NCI-H128 (cell line): ENCODE measurements around the gene THSD4.
"Not testable (repeated sequence)": the region's sequence is repeated elsewhere in the genome, so short reads cannot be mapped to it uniquely, and the experiment has no call there.

Experiments
- DNase-seq: peaks from one replicate; lab custom pipeline; 2025; ENCODE audit not compliant: unreplicated experiment; lab: John Stamatoyannopoulos, UW

The THSD4 gene

GRCh38 chr15:71319424-71319823 lies 204.2 kb downstream of the THSD4 start:
- DNase-seq, result not testable (repeated sequence)

DNA sequence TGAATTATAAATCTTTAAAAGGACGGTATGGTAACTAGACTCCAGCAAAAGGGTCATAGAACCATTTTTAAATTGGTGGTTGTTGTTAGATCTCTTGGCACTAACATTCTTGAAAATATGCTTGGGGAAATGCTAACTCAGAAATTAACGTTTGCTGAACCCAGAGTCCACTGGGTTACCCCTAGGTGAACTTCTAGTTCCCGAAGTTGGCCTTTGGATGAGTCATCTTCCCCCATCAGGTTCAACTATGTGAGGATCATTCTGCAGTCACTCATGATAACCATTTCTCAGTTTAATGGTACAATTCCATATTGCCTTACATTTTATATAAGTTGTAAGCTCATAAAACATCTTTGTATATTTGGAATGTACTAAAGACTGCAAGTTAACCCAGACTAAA lies 204.7 kb downstream of the THSD4 start:
- no peak for DNase-seq

DNA sequence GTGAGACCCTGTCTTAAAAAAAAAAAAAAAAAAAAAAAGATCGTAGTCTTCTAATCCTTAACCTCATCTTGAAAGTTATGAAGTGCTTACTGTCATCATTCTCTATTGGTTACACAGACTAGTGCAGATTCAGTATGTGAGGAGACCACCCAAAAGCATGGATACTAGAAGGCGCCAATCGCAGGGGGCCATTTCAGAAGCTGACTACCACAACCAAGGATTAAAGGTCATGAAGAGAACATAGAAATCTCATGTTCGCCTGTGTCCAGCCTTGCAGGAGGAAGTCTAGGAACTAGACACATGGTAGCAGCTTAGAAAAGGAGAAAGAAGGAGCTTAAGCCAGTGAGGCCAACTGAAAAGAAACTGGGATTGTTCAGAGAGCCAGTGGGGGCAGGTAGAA lies 207.8 kb downstream of the THSD4 start:
- DNase-seq, result no peak

DNA sequence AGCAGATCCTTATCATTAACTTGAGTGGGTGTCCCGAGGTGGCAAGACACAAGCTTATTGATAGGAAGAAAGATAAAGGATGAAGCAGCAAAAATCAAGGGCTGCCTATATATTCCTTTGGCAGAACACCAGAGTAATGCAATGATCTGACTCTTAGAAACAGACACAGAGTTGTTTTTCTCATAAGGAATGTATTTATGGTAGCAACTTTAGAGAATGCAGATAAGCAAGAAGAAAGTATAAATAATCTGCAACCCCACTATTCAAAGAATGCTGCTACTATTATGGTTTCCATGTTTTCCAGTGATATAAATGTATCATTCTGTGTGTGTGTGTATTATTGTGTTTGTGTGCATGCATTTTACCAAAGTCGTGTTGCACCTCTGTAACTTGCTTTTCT lies 208.3 kb downstream of the THSD4 start:
- DNase-seq, result no peak

GRCh38 chr15:71325481-71325880 lies 210.2 kb downstream of the THSD4 start:
- no peak for DNase-seq

- DNase-seq, result no peak
These were observed 213.2 kb downstream of the THSD4 start for GRCh38 chr15:71328453-71328852.

GRCh38 chr15:71329041-71329440 lies 213.8 kb downstream of the THSD4 start:
- no peak for DNase-seq

DNA sequence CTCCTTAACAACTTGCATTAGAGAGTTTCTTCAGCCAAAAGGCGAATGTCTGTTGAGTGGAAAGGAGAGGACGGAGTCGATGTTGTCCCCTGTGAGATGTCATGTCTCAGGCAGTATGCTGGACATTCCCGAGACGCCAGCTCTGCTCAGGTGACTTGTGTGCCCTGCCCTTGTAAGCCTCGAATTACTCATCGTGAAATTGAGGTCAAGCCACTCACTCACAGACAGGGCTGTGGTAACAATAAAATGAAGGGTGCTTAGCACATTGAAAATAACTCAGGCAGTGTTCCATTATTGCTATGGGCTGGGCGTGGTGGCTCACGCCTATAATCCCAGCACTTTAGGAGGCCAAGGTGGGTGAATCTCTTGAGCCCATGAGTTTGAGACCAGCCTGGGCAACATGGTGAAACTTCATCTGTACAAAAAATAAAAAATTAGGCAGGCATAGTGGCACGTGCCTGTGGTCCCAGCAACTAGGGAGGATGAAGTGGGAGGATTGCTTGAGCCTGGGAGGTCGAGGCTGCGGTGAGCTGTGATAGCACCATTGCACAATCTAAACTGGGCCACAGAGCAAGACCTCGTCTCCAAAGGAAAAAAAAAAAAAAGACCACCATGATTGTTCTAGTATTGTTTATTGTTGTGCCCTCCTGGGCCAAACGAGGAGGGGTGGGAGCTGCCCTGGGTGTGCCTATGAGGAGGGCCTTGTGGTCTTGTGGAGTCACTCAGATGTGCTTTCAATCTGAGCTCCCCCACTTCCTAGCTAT lies 214.4 kb downstream of the THSD4 start:
- no peak for DNase-seq

DNA sequence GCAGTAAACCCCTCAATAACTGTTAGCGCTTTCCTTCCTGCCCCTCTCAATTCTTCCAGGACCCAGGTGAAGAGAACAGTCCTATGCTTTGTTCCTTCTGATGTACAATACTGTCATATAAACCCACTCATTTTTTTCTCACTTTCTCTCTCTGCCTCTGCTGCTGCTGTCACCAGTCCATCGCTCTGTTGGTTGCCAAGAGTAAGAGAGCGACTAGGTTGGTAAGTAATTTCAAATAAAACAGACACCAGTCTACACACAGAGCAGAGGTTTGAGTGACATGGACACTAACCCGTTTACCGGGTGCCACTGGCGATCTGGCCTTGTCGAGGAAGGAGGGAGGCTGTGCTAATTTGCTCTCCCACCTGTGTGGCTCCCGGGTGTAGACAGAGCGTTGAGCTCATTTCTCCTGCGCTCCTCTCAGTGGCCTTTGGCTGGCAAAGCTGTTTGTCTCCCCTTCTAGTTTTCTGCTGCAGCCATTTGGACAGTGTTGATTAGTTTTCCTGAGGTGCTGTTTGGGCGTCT lies 215.4 kb downstream of the THSD4 start:
- no peak for DNase-seq

GRCh38 chr15:71331173-71331572 lies 215.9 kb downstream of the THSD4 start:
- no peak for DNase-seq

GRCh38 chr15:71332431-71333004 lies 217.2 kb downstream of the THSD4 start:
- no peak for DNase-seq

DNA sequence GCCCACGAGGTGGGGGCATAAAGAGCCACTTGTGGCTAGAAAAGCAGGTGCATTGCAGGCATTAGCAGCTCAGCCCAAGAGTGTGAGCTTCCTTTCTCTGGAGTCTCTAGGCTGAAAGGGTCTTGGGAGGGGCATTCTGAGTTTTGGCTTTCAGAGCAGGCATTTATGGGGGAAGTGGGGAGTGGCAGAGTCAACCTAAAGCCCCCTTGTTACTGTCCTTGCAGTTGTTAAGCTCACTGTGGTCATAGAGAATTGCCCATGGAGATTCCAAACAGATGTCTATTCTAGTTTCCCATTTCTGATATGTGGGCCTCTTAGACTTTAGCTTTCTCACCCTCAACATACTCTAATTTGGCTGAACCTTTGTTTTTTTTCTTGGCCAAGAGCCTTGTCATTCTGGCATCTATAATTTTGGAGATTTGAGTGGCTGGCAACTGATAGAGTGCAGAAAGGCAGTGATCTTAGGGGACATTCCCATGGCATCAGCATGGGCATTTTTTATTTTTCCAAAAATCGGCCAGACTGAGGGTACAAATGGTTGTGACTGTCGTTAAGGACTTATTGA lies 217.9 kb downstream of the THSD4 start:
- DNase-seq, result no peak

DNA sequence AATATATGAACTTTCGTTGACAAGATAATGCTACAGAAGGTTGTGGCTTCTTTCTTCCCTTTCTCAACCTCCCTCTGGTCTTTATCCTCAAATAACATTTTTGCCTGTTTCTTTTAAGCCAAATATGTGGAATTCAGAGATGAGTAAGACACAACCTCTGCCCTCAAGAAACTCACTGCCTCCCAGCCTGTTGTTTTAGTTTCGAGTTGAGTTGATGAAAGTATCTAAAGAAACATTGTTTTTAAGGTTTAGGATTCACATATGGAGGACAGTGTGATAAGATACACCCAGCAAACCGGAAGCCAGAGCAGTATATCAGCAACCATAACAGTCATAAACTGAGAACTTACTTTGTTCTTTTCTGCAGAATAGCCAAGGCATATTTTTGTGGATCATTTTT lies 218.6 kb downstream of the THSD4 start:
- no peak for DNase-seq

- no peak for DNase-seq
These were observed 219.2 kb downstream of the THSD4 start for GRCh38 chr15:71334434-71334833.

- no peak for DNase-seq
These were observed 219.6 kb downstream of the THSD4 start for GRCh38 chr15:71334873-71335272.

- no peak for DNase-seq
These were observed 220.3 kb downstream of the THSD4 start for GRCh38 chr15:71335591-71335990.

DNA sequence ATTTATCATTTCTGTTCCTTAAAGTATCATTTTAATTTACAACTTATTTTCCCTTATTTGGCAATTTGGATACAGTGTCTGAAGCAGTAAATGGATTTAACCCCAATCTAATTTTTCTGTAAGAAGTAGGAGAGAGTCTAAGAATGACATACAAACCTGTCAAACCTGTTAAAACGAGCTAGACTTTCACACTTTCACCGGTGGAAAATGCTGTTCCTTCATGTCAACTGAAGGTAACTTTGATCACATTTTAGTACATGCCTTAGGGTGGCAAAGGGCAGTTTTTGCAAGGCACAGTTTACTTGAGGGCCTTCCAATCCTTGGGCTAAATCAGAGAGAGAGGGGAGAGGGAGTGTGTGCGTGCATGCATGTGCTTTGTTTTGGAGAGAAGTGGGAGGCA lies 221.4 kb downstream of the THSD4 start:
- no peak for DNase-seq

- no peak for DNase-seq
These were observed 222.1 kb downstream of the THSD4 start for GRCh38 chr15:71337197-71337845.

GRCh38 chr15:71338265-71338664 lies 223.0 kb downstream of the THSD4 start:
- no peak for DNase-seq

DNA sequence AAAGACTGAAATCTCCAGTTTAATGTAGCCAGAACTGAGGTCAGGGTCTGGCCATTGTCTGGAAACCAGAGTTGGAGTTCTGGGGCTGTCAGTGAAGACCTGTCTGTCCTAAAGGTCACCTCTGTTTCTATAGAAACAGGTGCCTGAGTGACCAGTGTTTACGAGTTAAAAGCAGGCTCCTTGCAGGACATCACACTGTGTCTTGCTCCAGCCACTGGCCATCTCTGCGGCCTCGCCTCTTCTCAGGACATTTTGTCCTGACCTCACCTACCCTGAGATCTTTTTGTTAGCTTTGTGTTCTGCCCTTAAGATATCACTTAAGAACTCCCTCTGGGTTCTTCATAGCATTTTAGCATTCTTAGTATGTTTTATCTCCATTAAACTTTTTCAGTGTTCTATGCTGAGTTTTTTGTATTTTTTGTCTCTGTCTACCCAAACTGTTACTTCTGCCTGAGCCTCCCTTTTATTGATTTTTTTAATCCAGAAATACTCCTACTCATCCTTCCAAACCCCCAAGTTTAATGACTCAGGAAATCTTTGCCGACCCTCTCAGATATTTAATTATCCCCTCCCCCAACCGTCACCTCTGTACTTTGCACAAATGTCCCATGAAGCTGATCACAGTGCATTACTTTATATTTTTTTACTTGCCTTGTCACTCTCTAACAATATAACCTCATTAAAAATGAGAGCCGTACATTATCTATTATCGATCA lies 223.7 kb downstream of the THSD4 start:
- no peak for DNase-seq
